DMS153 treated with DMSO at 0.1 percent for 48 hours (cell line): Measurements from ENCODE around the gene ULK3.

ENCODE experiments used
- DNase-seq: peaks from one replicate; lab custom pipeline; 2025; ENCODE audit not compliant: unreplicated experiment; lab: John Stamatoyannopoulos, UW

Gene ULK3

GRCh38 chr15:74786551-74787165, 56.3 kb downstream of the ULK3 start:
- DNase-seq = no peak
